ENCODE measurements around the gene FAR2.
"Not testable (repeated sequence)": the region's sequence is repeated elsewhere in the genome, so short reads cannot be mapped to it uniquely, and the experiment has no call there.

GRCh38 chr12:29257687-29258086, 108.6 kb downstream of the FAR2 start:
- not testable (repeated sequence) for TF ChIP-seq CTCF (conservative IDR thresholded peaks at IDR 0.05); ZFX (IDR thresholded peaks at IDR 0.05)
